Measurements from ENCODE around the gene AEBP2. TPM values are rescaled to one million over a fixed set of nuclear protein-coding genes. Genes with fewer than 3 reads are reported as not detected.
"Not testable (repeated sequence)": the region's sequence is repeated elsewhere in the genome, so short reads cannot be mapped to it uniquely, and the experiment has no call there.

Gene AEBP2
- total RNA-seq, 2 experiments from 2014 or later, result 42.9 to 44.8 TPM

DNA sequence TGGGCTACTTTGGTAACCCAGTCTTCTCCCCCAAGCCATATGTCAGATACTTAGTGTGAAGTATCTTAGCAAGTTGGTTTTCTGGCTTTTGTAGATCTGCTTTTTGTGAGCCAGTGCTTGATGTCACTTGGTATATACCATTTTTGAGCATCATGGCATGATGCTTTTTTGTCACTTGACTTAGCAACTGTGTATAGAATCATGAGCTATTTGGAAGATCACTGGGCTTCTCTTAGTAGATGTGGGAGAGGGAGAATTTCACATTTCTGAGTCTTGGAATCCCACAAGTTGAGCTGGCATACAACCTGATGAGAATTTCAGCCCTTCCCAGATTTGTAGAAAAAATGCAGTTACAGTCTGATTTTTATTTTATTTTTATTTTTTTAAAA is 24.9 kb downstream of the AEBP2 start:
- ATAC-seq (ENCODE audit: poor library complexity), result no peak
- Mint-ChIP-seq H3K9me3 (no peaks in the 10 kb centered on the region), H3K27me3 (no peaks in the 10 kb centered on the region), H3K4me1 (ENCODE audit: low read depth) (peaks cover 57% of the 10 kb centered on the region), H3K27ac (no peak overlapping the region), H3K4me3 (no peak overlapping the region), H3K36me3 (ENCODE audit: low read depth) (peaks cover 66% of the 10 kb centered on the region)
- Histone ChIP-seq H3K4me1 (ENCODE audit: insufficient read depth, low read length) (peaks cover 3% of the 10 kb centered on the region), H3K4me3 (ENCODE audit: low read length) (no peak overlapping the region), H3K27ac (ENCODE audit: low read depth in 1 of 2, low read length in 2 of 2) (no peak overlapping the region), H3K27me3 (ENCODE audit: control insufficient read depth in 1 of 2, insufficient read depth in 2 of 2, low read length in 2 of 2) (no peaks in the 10 kb centered on the region), H3K9me3 (ENCODE audit: control insufficient read depth in 1 of 2, insufficient read depth in 1 of 2, low read length in 2 of 2) (no peaks in the 10 kb centered on the region), H3K36me3 (ENCODE audit: insufficient read depth, low read length) (peaks cover 40% of the 10 kb centered on the region)
- ChIA-PET POLR2A (no interaction called here), CTCF (no interaction called here)
- DNase-seq, result no peak
- TF ChIP-seq, protein P1, sequence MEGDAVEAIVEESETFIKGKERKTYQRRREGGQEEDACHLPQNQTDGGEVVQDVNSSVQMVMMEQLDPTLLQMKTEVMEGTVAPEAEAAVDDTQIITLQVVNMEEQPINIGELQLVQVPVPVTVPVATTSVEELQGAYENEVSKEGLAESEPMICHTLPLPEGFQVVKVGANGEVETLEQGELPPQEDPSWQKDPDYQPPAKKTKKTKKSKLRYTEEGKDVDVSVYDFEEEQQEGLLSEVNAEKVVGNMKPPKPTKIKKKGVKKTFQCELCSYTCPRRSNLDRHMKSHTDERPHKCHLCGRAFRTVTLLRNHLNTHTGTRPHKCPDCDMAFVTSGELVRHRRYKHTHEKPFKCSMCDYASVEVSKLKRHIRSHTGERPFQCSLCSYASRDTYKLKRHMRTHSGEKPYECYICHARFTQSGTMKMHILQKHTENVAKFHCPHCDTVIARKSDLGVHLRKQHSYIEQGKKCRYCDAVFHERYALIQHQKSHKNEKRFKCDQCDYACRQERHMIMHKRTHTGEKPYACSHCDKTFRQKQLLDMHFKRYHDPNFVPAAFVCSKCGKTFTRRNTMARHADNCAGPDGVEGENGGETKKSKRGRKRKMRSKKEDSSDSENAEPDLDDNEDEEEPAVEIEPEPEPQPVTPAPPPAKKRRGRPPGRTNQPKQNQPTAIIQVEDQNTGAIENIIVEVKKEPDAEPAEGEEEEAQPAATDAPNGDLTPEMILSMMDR (IDR thresholded peaks at IDR 0.05), result no peak
- intact Hi-C loops (cut with DNase I, micrococcal nuclease), result no loop called here

DNA sequence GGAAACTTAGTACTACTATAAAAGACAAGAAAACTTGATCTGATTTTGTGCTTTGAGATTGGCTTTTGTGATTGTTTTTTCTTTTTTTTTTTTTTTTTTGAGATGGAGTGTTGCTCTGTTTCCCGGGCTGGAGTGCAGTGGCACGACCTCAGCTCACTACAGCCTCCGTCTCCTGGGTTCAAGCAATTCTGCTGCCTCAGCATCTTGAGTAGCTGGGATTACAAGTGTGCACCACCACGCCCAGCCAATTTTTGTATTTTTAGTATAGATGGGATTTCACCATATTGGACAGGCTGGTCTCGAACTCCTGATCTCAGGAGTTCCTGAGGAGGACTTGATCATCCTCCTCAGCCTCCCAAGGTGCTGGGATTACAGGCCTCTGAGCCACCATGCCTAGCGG is 26.4 kb downstream of the AEBP2 start:
- intact Hi-C loops (cut with DNase I, micrococcal nuclease), result no loop called here
- Histone ChIP-seq H3K27ac (ENCODE audit: low read depth in 1 of 2, low read length in 2 of 2) (no peak overlapping the region), H3K9me3 (ENCODE audit: control insufficient read depth in 1 of 2, insufficient read depth in 1 of 2, low read length in 2 of 2) (no peaks in the 10 kb centered on the region), H3K27me3 (ENCODE audit: control insufficient read depth in 1 of 2, insufficient read depth in 2 of 2, low read length in 2 of 2) (no peaks in the 10 kb centered on the region), H3K4me1 (ENCODE audit: insufficient read depth, low read length) (peaks cover 3% of the 10 kb centered on the region), H3K4me3 (ENCODE audit: low read length) (no peak overlapping the region), H3K36me3 (ENCODE audit: insufficient read depth, low read length) (peaks cover 53% of the 10 kb centered on the region)
- TF ChIP-seq, protein P1 (IDR thresholded peaks at IDR 0.05), result no peak
- CTCF ChIA-PET, result no interaction called here
- no peak overlapping the region for H3K4me3 Mint-ChIP-seq
- DNase-seq (no peak), ATAC-seq (ENCODE audit: poor library complexity) (no peak)
- H3K36me3 Mint-ChIP-seq (ENCODE audit: low read depth), result peaks cover 80% of the 10 kb centered on the region
- H3K27me3 Mint-ChIP-seq, result no peaks in the 10 kb centered on the region
- H3K27ac Mint-ChIP-seq, result no peak overlapping the region
- POLR2A ChIA-PET, result no interaction called here
- H3K4me1 Mint-ChIP-seq (ENCODE audit: low read depth), result peaks cover 52% of the 10 kb centered on the region
- no peaks in the 10 kb centered on the region for H3K9me3 Mint-ChIP-seq

DNA sequence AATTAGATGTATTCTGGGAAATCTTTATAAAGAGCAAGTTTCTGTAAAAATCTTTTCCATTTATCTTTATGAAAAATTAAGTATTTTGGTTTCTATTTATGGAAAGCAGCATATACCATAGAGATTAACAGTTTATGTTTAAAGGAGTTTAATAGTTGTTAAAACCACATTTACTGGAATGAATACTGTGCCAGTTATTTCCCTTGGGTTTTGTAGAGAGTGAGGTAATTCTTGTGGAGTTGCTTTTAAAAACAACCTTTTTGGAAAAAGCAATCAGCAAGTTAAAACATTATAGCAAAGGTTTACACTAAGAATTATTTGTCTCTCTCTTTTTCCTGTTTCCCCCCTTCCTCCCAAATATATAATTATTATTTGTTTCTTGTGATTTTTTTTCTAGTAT is 34.9 kb downstream of the AEBP2 start:
- no peak for ATAC-seq (ENCODE audit: poor library complexity)
- intact Hi-C loops (cut with DNase I, micrococcal nuclease), result no loop called here
- peaks cover 55% of the 10 kb centered on the region for H3K4me1 Mint-ChIP-seq (ENCODE audit: low read depth)

DNA sequence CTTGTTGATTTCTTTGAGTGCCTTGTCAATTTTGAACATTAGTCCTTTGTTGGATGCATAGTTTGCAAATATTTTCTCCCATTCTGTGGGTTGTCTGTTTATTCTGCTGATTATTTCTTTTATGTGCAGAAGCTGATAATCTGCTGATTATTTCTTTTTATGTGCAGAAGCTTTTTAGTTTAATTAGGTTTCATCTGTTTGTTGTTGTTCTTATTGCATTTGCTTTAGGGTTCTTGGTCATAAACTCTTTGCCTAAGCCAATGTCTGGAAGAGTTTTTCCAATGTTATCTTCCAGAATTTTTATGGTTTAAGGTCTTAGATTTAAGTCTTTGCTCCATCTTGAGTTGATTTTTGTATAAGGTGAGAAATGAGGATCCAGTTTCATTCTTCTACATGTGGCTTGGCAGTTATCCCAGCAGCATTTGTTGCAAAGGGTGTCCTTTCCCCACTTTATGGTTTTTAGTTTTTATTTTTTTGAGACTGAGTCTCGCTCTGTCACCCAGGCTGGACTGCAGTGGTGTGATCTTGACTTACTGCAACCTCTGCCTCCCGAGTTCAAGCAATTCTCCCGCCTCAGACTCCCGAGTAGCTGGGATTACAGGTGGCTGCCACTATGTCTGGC is 36.7 kb downstream of the AEBP2 start:
- H3K9me3 Mint-ChIP-seq, result peaks cover 16% of the 10 kb centered on the region
- H3K4me3 Mint-ChIP-seq; H3K27ac ChIP-seq (ENCODE audit: low read depth in 1 of 2, low read length in 2 of 2); H3K4me3 ChIP-seq (ENCODE audit: low read length); H3K27me3 Mint-ChIP-seq; H3K4me1 ChIP-seq (ENCODE audit: insufficient read depth, low read length); ATAC-seq (ENCODE audit: poor library complexity); CTCF ChIA-PET; DNase-seq; H3K27me3 ChIP-seq (ENCODE audit: control insufficient read depth in 1 of 2, insufficient read depth in 2 of 2, low read length in 2 of 2); POLR2A ChIA-PET; H3K27ac Mint-ChIP-seq; intact Hi-C loops (cut with DNase I, micrococcal nuclease): not testable (repeated sequence)
- peaks cover 49% of the 10 kb centered on the region for H3K36me3 ChIP-seq (ENCODE audit: insufficient read depth, low read length)
- H3K36me3 Mint-ChIP-seq (ENCODE audit: low read depth), result peaks cover 98% of the 10 kb centered on the region
- peaks cover 53% of the 10 kb centered on the region for H3K4me1 Mint-ChIP-seq (ENCODE audit: low read depth)
- H3K9me3 ChIP-seq (ENCODE audit: control insufficient read depth in 1 of 2, insufficient read depth in 1 of 2, low read length in 2 of 2), result peaks cover 11 to 14% of the 10 kb centered on the region in 2 experiments

More for the DNA sequence above, 34.9 kb downstream of the AEBP2 start:
- Histone ChIP-seq H3K36me3 (ENCODE audit: insufficient read depth, low read length) (peaks cover 48% of the 10 kb centered on the region), H3K27me3 (ENCODE audit: control insufficient read depth in 1 of 2, insufficient read depth in 2 of 2, low read length in 2 of 2) (no peaks in the 10 kb centered on the region), H3K4me3 (ENCODE audit: low read length) (no peak overlapping the region), H3K27ac (ENCODE audit: low read depth in 1 of 2, low read length in 2 of 2) (no peak overlapping the region), H3K4me1 (ENCODE audit: insufficient read depth, low read length) (peaks cover 7% of the 10 kb centered on the region), H3K9me3 (ENCODE audit: control insufficient read depth in 1 of 2, insufficient read depth in 1 of 2, low read length in 2 of 2) (peaks cover 0 to 5% of the 10 kb centered on the region in 2 experiments)
- no peak for DNase-seq
- Mint-ChIP-seq H3K36me3 (ENCODE audit: low read depth) (peaks cover 96% of the 10 kb centered on the region), H3K9me3 (peaks cover 12% of the 10 kb centered on the region), H3K27me3 (no peaks in the 10 kb centered on the region), H3K4me3 (no peak overlapping the region), H3K27ac (no peak overlapping the region)
- CTCF ChIA-PET, result interaction anchor here (0.6 kb wide), 1 partner anchor 8 kb away, joined by 3 read pairs; no protein-coding TSS in a partner anchor
- POLR2A ChIA-PET, result interaction anchor here (0.7 to 1.4 kb wide), 2 partner anchors 23 to 34 kb away, joined by 3 read pairs; no protein-coding TSS in a partner anchor
- TF ChIP-seq, protein P1 (IDR thresholded peaks at IDR 0.05), result no peak

Measured in CD4-positive, alpha-beta T cell (primary cell).